HL-60 (cell line): ENCODE data around the gene IQSEC1.

Source experiments
- POLR2AphosphoS5 ChIP-seq: IDR thresholded peaks from 2 replicates; pipeline ENCODE4 v1.6.1; 2012; ENCODE audit warnings: low read depth
- TF ChIP-seq, protein P1 (sequence below): IDR thresholded peaks from one replicate; pipeline ENCODE4 v1.5.1; 2011; ENCODE audit warnings: low read length, control low read depth, inconsistent platforms; ENCODE audit not compliant: insufficient read depth
- TF ChIP-seq, protein P2 (sequence below): IDR thresholded peaks from 2 replicates; pipeline ENCODE4 v1.6.1; 2012; ENCODE audit warnings: low read depth; ENCODE audit not compliant: insufficient replicate concordance

DNA sequence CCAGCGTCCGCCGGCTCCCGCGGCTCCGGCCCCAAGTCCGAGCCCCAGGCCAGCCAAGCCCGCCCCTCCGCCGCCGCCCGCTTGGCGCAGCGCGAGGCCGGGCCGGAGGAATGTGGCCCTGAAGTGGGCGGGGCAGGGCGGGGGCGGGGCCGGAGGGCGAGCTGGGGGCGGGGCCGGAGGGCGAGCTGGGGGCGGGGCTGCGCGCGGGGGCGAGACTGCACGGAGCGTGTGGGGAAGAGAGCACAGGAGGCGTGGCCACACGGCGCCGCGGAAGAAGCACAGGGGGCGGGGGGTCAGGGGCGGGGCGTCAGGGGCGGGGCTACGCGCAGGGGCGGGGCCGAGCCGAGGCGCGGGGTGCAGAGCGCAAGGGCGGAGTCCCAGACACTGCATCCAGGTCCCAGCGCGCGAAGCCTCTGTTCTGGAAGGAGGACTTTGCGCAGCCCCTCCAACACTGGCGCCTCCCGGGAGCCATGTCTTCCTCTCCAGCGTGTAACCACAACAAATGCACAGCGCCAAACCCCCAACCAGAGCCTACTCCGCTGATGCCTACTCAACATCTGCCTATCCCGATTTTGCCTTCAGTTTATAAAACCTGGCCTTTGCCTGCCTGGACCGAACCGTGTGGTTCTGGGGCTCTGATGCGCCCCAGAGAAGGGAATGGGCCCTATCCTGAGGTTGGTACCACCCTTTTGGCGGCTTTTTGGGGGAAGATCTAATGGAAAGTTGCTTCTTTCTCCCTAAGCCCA, 105.5 kb downstream of the IQSEC1 start:
- TF ChIP-seq, protein P1, sequence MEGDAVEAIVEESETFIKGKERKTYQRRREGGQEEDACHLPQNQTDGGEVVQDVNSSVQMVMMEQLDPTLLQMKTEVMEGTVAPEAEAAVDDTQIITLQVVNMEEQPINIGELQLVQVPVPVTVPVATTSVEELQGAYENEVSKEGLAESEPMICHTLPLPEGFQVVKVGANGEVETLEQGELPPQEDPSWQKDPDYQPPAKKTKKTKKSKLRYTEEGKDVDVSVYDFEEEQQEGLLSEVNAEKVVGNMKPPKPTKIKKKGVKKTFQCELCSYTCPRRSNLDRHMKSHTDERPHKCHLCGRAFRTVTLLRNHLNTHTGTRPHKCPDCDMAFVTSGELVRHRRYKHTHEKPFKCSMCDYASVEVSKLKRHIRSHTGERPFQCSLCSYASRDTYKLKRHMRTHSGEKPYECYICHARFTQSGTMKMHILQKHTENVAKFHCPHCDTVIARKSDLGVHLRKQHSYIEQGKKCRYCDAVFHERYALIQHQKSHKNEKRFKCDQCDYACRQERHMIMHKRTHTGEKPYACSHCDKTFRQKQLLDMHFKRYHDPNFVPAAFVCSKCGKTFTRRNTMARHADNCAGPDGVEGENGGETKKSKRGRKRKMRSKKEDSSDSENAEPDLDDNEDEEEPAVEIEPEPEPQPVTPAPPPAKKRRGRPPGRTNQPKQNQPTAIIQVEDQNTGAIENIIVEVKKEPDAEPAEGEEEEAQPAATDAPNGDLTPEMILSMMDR: no peak
- TF ChIP-seq POLR2AphosphoS5: no peak
- TF ChIP-seq, protein P2, sequence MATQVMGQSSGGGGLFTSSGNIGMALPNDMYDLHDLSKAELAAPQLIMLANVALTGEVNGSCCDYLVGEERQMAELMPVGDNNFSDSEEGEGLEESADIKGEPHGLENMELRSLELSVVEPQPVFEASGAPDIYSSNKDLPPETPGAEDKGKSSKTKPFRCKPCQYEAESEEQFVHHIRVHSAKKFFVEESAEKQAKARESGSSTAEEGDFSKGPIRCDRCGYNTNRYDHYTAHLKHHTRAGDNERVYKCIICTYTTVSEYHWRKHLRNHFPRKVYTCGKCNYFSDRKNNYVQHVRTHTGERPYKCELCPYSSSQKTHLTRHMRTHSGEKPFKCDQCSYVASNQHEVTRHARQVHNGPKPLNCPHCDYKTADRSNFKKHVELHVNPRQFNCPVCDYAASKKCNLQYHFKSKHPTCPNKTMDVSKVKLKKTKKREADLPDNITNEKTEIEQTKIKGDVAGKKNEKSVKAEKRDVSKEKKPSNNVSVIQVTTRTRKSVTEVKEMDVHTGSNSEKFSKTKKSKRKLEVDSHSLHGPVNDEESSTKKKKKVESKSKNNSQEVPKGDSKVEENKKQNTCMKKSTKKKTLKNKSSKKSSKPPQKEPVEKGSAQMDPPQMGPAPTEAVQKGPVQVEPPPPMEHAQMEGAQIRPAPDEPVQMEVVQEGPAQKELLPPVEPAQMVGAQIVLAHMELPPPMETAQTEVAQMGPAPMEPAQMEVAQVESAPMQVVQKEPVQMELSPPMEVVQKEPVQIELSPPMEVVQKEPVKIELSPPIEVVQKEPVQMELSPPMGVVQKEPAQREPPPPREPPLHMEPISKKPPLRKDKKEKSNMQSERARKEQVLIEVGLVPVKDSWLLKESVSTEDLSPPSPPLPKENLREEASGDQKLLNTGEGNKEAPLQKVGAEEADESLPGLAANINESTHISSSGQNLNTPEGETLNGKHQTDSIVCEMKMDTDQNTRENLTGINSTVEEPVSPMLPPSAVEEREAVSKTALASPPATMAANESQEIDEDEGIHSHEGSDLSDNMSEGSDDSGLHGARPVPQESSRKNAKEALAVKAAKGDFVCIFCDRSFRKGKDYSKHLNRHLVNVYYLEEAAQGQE: no peak
